IMR-90 (cell line): ENCODE results near the gene RFX3. TPM values are rescaled to one million over a fixed set of nuclear protein-coding genes. Genes with fewer than 3 reads are reported as not detected.

ENCODE experiments used
- ATAC-seq: fragments of 200-7000 bp; cut with Tn5 transposase; 2 replicates; pipeline ENCODE4 v1.9.1; 2020; ENCODE audit warnings: low read depth, mild to moderate bottlenecking, moderate library complexity
- BruUV-seq: library from RNA; stranded (reverse); fragments of 400-500 nt; replicated peaks from 2 replicates; lab custom pipeline; 2021; lab: Mats Ljungman, UMichigan
- CTCF ChIA-PET: fragments of 300-600 bp; formaldehyde crosslinking; extraction: SDS; loops from one replicate; lab custom pipeline; 2021; ENCODE audit warnings: antibody characterized with exemption; lab: Yijun Ruan, JAX
- POLR2A ChIA-PET: fragments of 300-600 bp; sonication (Branson Sonifier 250); formaldehyde crosslinking; loops from one replicate; lab custom pipeline; 2022; ENCODE audit warnings: antibody characterized with exemption; ENCODE audit not compliant: unreplicated experiment; lab: Charles Lee
- DNase-seq: peaks from one replicate; pipeline ENCODE4 v3.0.0; 2013
- H2AFZ ChIP-seq: replicated peaks from 2 replicates; pipeline ENCODE3; 2013; ENCODE audit warnings: low read length, mild to moderate bottlenecking; ENCODE audit not compliant: poor library complexity
- H2AK5ac ChIP-seq: 2 replicates; pipeline ENCODE4 v1.6.1; 2013; ENCODE audit warnings: low read depth, low read length, inconsistent platforms
- H2AK9ac ChIP-seq: replicated peaks from 2 replicates; pipeline ENCODE3; 2013; ENCODE audit warnings: mild to moderate bottlenecking, low read depth, low read length, moderate library complexity; ENCODE audit not compliant: poor library complexity
- H2BK120ac ChIP-seq: 2 replicates; pipeline ENCODE4 v1.6.1; 2013; ENCODE audit warnings: low read depth, low read length, inconsistent platforms
- H2BK15ac ChIP-seq: 3 replicates; pipeline ENCODE4 v1.6.1; 2013; ENCODE audit warnings: low read depth, low read length, inconsistent platforms
- H2BK20ac ChIP-seq: 2 replicates; pipeline ENCODE4 v1.6.1; 2013; ENCODE audit warnings: low read depth, mild to moderate bottlenecking, inconsistent platforms, low read length, moderate library complexity
- H2BK5ac ChIP-seq: 2 replicates; pipeline ENCODE4 v1.6.1; 2013; ENCODE audit warnings: mild to moderate bottlenecking, low read depth, low read length, inconsistent platforms; ENCODE audit not compliant: poor library complexity, severe bottlenecking
- H3K14ac ChIP-seq: replicated peaks from 2 replicates; pipeline ENCODE4 v1.6.1; 2013; ENCODE audit warnings: low read depth, low read length, inconsistent platforms
- H3K18ac ChIP-seq: 2 replicates; pipeline ENCODE4 v1.6.1; 2013; ENCODE audit warnings: low read depth, low read length, control low read depth
- H3K23ac ChIP-seq: 2 replicates; pipeline ENCODE4 v1.6.1; 2013; ENCODE audit warnings: low read depth, low read length, inconsistent platforms
- H3K27ac ChIP-seq: 2 replicates; pipeline ENCODE4 v1.5.1; 2013; ENCODE audit warnings: mild to moderate bottlenecking, control low read depth, low read length; ENCODE audit not compliant: insufficient read depth
- H3K27me3 ChIP-seq: 2 replicates; pipeline ENCODE4 v1.6.1; 2013; ENCODE audit warnings: low read length; ENCODE audit not compliant: control insufficient read depth, insufficient read depth
- H3K36me3 ChIP-seq: 2 replicates; pipeline ENCODE4 v1.6.1; 2013; ENCODE audit warnings: low read length, mixed read lengths; ENCODE audit not compliant: control insufficient read depth, insufficient read depth
- H3K4ac ChIP-seq: 2 replicates; pipeline ENCODE4 v1.6.1; 2013; ENCODE audit warnings: low read depth, low read length, inconsistent platforms
- H3K4me1 ChIP-seq: 2 replicates; pipeline ENCODE4 v1.6.1; 2013; ENCODE audit warnings: low read length, mixed read lengths; ENCODE audit not compliant: control insufficient read depth, insufficient read depth
- H3K4me2 ChIP-seq: 2 replicates; pipeline ENCODE4 v1.6.1; 2013; ENCODE audit warnings: low read depth, mild to moderate bottlenecking, control low read depth, low read length, moderate library complexity
- H3K4me3 ChIP-seq: 2 replicates; pipeline ENCODE4 v1.5.1; 2013; ENCODE audit warnings: low read depth, mild to moderate bottlenecking, control low read depth, low read length, moderate library complexity; ENCODE audit not compliant: insufficient read depth
- H3K56ac ChIP-seq: 2 replicates; pipeline ENCODE4 v1.6.1; 2013; ENCODE audit warnings: low read length, inconsistent platforms; ENCODE audit not compliant: insufficient read depth; ENCODE audit errors: extremely low read depth
- H3K79me1 ChIP-seq, 2 experiments: 2 replicates each; pipeline ENCODE4 v1.6.1; 2013; ENCODE audit warnings: low read length in 2 of 2, inconsistent platforms in 1 of 2, low read depth in 1 of 2
- H3K9ac ChIP-seq: 2 replicates; pipeline ENCODE4 v1.6.1; 2013; ENCODE audit warnings: low read depth, low read length, control low read depth
- H3K9me1 ChIP-seq: 2 replicates; pipeline ENCODE4 v1.6.1; 2013; ENCODE audit warnings: low read length, inconsistent platforms; ENCODE audit not compliant: insufficient read depth
- H3K9me3 ChIP-seq: 2 replicates; pipeline ENCODE4 v1.6.1; 2013; ENCODE audit warnings: low read length; ENCODE audit not compliant: control insufficient read depth, insufficient read depth
- H4K20me1 ChIP-seq: 2 replicates; pipeline ENCODE4 v1.6.1; 2013; ENCODE audit warnings: low read length, inconsistent platforms; ENCODE audit not compliant: insufficient read depth
- H4K5ac ChIP-seq: 2 replicates; pipeline ENCODE4 v1.6.1; 2013; ENCODE audit warnings: mild to moderate bottlenecking, low read depth, low read length, control low read depth
- H4K8ac ChIP-seq, 2 experiments: 2 replicates each; pipeline ENCODE4 v1.6.1; 2013; ENCODE audit warnings: low read depth in 2 of 2, low read length in 2 of 2, control low read depth in 1 of 2, inconsistent platforms in 1 of 2
- H4K91ac ChIP-seq: 2 replicates; pipeline ENCODE4 v1.6.1; 2013; ENCODE audit warnings: low read depth, low read length, inconsistent platforms; ENCODE audit not compliant: insufficient read depth
- BHLHE40 ChIP-seq: fragments of 150-350 bp; IDR thresholded peaks from 2 replicates; pipeline ENCODE4 v1.6.1; 2016; ENCODE audit warnings: mild to moderate bottlenecking, low read depth, low read length
- CEBPB ChIP-seq: IDR thresholded peaks from 2 replicates; pipeline ENCODE4 v1.6.1; 2012; ENCODE audit warnings: low read depth, low read length, improper control_type of control experiment
- CHD1 ChIP-seq: IDR thresholded peaks from 2 replicates; pipeline ENCODE4 v1.6.1; 2012; ENCODE audit warnings: low read depth, low read length, improper control_type of control experiment
- CTCF ChIP-seq: conservative IDR thresholded peaks from 2 replicates; pipeline ENCODE4 v1.5.1; 2012; ENCODE audit warnings: mild to moderate bottlenecking, low read depth, low read length, improper control_type of control experiment
- ELK1 ChIP-seq: fragments of 150-350 bp; IDR thresholded peaks from 2 replicates; pipeline ENCODE4 v1.6.1; 2016; ENCODE audit warnings: low read depth, mild to moderate bottlenecking, low read length, moderate library complexity, borderline replicate concordance
- FOS ChIP-seq: fragments of 150-350 bp; IDR thresholded peaks from 2 replicates; pipeline ENCODE4 v1.6.1; 2016; ENCODE audit warnings: low read depth, low read length
- MAFK ChIP-seq: IDR thresholded peaks from 2 replicates; pipeline ENCODE4 v1.6.1; 2012; ENCODE audit warnings: low read depth, low read length, improper control_type of control experiment
- MAZ ChIP-seq: IDR thresholded peaks from 2 replicates; pipeline ENCODE4 v1.6.1; 2012; ENCODE audit warnings: low read depth, mild to moderate bottlenecking, low read length, improper control_type of control experiment, moderate library complexity, borderline replicate concordance
- MXI1 ChIP-seq: IDR thresholded peaks from 2 replicates; pipeline ENCODE4 v1.6.1; 2012; ENCODE audit warnings: low read depth, mild to moderate bottlenecking, low read length, moderate library complexity, borderline replicate concordance
- NFE2L2 ChIP-seq: fragments of 150-350 bp; IDR thresholded peaks from 2 replicates; pipeline ENCODE4 v1.6.1; 2016; ENCODE audit warnings: low read depth, mild to moderate bottlenecking, low read length
- POLR2A ChIP-seq: IDR thresholded peaks from 2 replicates; pipeline ENCODE4 v1.6.1; 2012; ENCODE audit warnings: mild to moderate bottlenecking, low read depth, low read length
- RAD21 ChIP-seq: IDR thresholded peaks from 2 replicates; pipeline ENCODE4 v1.6.1; 2012; ENCODE audit warnings: low read length, improper control_type of control experiment
- RCOR1 ChIP-seq: IDR thresholded peaks from 2 replicates; pipeline ENCODE4 v1.6.1; 2012; ENCODE audit warnings: mild to moderate bottlenecking, low read length, improper control_type of control experiment; ENCODE audit not compliant: insufficient replicate concordance
- RFX5 ChIP-seq: IDR thresholded peaks from 2 replicates; pipeline ENCODE4 v1.8.0; 2012; ENCODE audit warnings: low read depth, mild to moderate bottlenecking, low read length, moderate library complexity
- SMC3 ChIP-seq: fragments of 150-350 bp; IDR thresholded peaks from 2 replicates; pipeline ENCODE4 v1.6.1; 2016; ENCODE audit warnings: low read depth, mild to moderate bottlenecking, antibody characterized with exemption, low read length, moderate library complexity
- USF2 ChIP-seq: fragments of 150-350 bp; IDR thresholded peaks from 2 replicates; pipeline ENCODE4 v1.6.1; 2017; ENCODE audit warnings: mild to moderate bottlenecking, antibody characterized with exemption, low read length, low read depth
- WGBS, 2 experiments: methylation state at CpG; one replicate each; pipeline versions ENCODE4 v1.1.5 to v1.1.7; 2013; ENCODE audit warnings: missing lambda C conversion rate in 2 of 2; ENCODE audit not compliant: insufficient read length in 1 of 2; ENCODE audit errors: extremely low coverage in 2 of 2; 5-methylcytosine and 5-hydroxymethylcytosine counted together
- dilution Hi-C: fragments of 300-500 bp; cut with HindIII; formaldehyde crosslinking; loops from one replicate; pipeline ENCODE4 v1.14.3; 2018; ENCODE audit warnings: low sequenced_read_pairs; ENCODE audit not compliant: unreplicated experiment
- in situ Hi-C: fragments of 300-500 bp; cut with MboI; formaldehyde crosslinking; loops from 3 replicates; pipeline ENCODE4 v1.14.3; 2019; ENCODE audit warnings: low sequenced_read_pairs, inconsistent platforms, mixed read lengths
- intact Hi-C: fragments of 100-400 bp; cut with micrococcal nuclease; formaldehyde crosslinking; loops from 2 replicates; pipeline ENCODE4 v1.10.0; 2022
- polyA plus RNA-seq, 3 experiments: library from polyadenylated mRNA; depleted of rRNA; stranded (reverse); fragments of >200 nt; gene quantifications; 2 replicates each; pipeline ENCODE4 v1.2.3, GENCODE V29; 2012; ENCODE audit warnings: low replicate concordance in 1 of 3
- total RNA-seq: library from RNA; depleted of rRNA; stranded (reverse); fragments of >200 nt; gene quantifications from 2 replicates; pipeline ENCODE4 v1.2.3, GENCODE V29; 2012

Gene RFX3
- total and polyA plus RNA-seq, 2 of the 4 experiments (the other 2 are of a cell fraction), result 1.7 to 2.7 TPM

GRCh38 chr9:3290231-3290840 lies 235.5 kb downstream of the RFX3 start:
- no peaks in the 10 kb centered on the region for H4K20me1 ChIP-seq
- no peak overlapping the region for H3K23ac ChIP-seq
- dilution Hi-C loops, result no loop called here
- no peak overlapping the region for H2BK20ac ChIP-seq
- H2AFZ ChIP-seq, result no peak overlapping the region
- POLR2A ChIA-PET, result no interaction called here
- no peak overlapping the region for H3K4me3 ChIP-seq
- H3K27me3 ChIP-seq, result no peaks in the 10 kb centered on the region
- DNase-seq (no peak), ATAC-seq (no peak)
- BruUV-seq, result no TSS peak
- no peak overlapping the region for H4K8ac ChIP-seq
- no peaks in the 10 kb centered on the region for H3K36me3 ChIP-seq
- H3K27ac ChIP-seq, result no peak overlapping the region
- H3K4me2 ChIP-seq, result no peak overlapping the region
- no peak overlapping the region for H2AK9ac ChIP-seq
- H3K9me1 ChIP-seq, result no peaks in the 10 kb centered on the region
- CTCF ChIA-PET, result interaction anchor here (1.3 kb wide), 1 partner anchor 151 kb away, joined by 3 read pairs; no protein-coding TSS in a partner anchor
- H3K18ac ChIP-seq, result no peak overlapping the region
- intact Hi-C loops, result no loop called here
- no peak overlapping the region for H3K9ac ChIP-seq
- H3K14ac ChIP-seq, result no peak overlapping the region
- no peaks in the 10 kb centered on the region for H3K79me1 ChIP-seq
- no CpG with 5 or more reads among the region's 5 CpGs for WGBS, 2 experiments
- H3K4ac ChIP-seq, result no peak overlapping the region
- no peak overlapping the region for H2AK5ac ChIP-seq
- no peak overlapping the region for H4K5ac ChIP-seq
- TF ChIP-seq NFE2L2 (no peak), MAZ (no peak), CEBPB (no peak), ELK1 (no peak), POLR2A (no peak), FOS (no peak), RFX5 (no peak), SMC3 (no peak), CTCF (no peak), USF2 (no peak), MXI1 (no peak), RCOR1 (no peak), RAD21 (no peak), CHD1 (no peak), MAFK (no peak), BHLHE40 (no peak)
- H3K4me1 ChIP-seq, result no peaks in the 10 kb centered on the region
- in situ Hi-C loops, result no loop called here
- H3K56ac ChIP-seq, result no peak overlapping the region
- H3K9me3 ChIP-seq, result no peaks in the 10 kb centered on the region
- no peak overlapping the region for H2BK15ac ChIP-seq
- no peak overlapping the region for H2BK120ac ChIP-seq
- H4K91ac ChIP-seq, result no peak overlapping the region
- no peak overlapping the region for H2BK5ac ChIP-seq
